Embryonic facial prominence (tissue), 1 donor: ENCODE data around the gene ATP1B1.
"Not testable (repeated sequence)": the region's sequence is repeated elsewhere in the genome, so short reads cannot be mapped to it uniquely, and the experiment has no call there.

Experiments
- DNase-seq: peaks from one replicate; pipeline ENCODE4 v3.0.0-alpha.2; 2016; ENCODE audit errors: extremely low spot score

Gene ATP1B1

GRCh38 chr1:169142129-169142528 is 35.6 kb downstream of the ATP1B1 start:
- DNase-seq = no peak

- DNase-seq = no peak
These were observed 36.9 kb downstream of the ATP1B1 start for GRCh38 chr1:169143346-169143745.

- DNase-seq = no peak
These were observed 37.5 kb downstream of the ATP1B1 start for GRCh38 chr1:169143984-169144383.

GRCh38 chr1:169144941-169145626 is 38.6 kb downstream of the ATP1B1 start:
- no peak for DNase-seq

GRCh38 chr1:169146576-169147214 is 40.2 kb downstream of the ATP1B1 start:
- no peak for DNase-seq

GRCh38 chr1:169148472-169149252 is 42.2 kb downstream of the ATP1B1 start:
- DNase-seq = no peak

- no peak for DNase-seq
These were observed 43.2 kb downstream of the ATP1B1 start for GRCh38 chr1:169149555-169150286.

GRCh38 chr1:169150641-169151337 is 44.3 kb downstream of the ATP1B1 start:
- DNase-seq = no peak

- no peak for DNase-seq
These were observed 44.9 kb downstream of the ATP1B1 start for GRCh38 chr1:169151338-169151837.

- DNase-seq = no peak
These were observed 49.2 kb downstream of the ATP1B1 start for GRCh38 chr1:169155675-169156074.

- DNase-seq = no peak
These were observed 50.1 kb downstream of the ATP1B1 start for GRCh38 chr1:169156580-169156979.

GRCh38 chr1:169160845-169161495 is 54.5 kb downstream of the ATP1B1 start:
- DNase-seq = no peak

GRCh38 chr1:169161496-169162194 is 55.2 kb downstream of the ATP1B1 start:
- no peak for DNase-seq

- DNase-seq = no peak
These were observed 56.6 kb downstream of the ATP1B1 start for GRCh38 chr1:169163059-169163458.

- DNase-seq = no peak
These were observed 69.0 kb downstream of the ATP1B1 start for GRCh38 chr1:169175461-169175860.

GRCh38 chr1:169179431-169179830 is 72.9 kb downstream of the ATP1B1 start:
- not testable (repeated sequence) for DNase-seq

GRCh38 chr1:169180174-169180573 is 73.7 kb downstream of the ATP1B1 start:
- no peak for DNase-seq
